Activated CD4-positive, alpha-beta T cell treated with anti-CD3 and anti-CD28 coated beads for 48 hours (primary cell): ENCODE measurements around the gene PLSCR5.
A peak's percentile ranks its signal among the peaks of the same experiment; 100 is the strongest.

Experiments
- DNase-seq: peaks from one replicate; pipeline ENCODE4 v3.0.0-alpha.2; 2020

PLSCR5 gene

GRCh38 chr3:146605106-146605505 lies at the start of gene PLSCR5:
Gene PLSCR5, minus strand, starts transcription at chr3:146605346. Its CDS starts 134 bp downstream, at chr3:146605212.
- DNase-seq = no peak

GRCh38 chr3:146653978-146654377 lies 48.8 kb upstream of the PLSCR5 start:
- DNase-seq = no peak

- no peak for DNase-seq
Measured at GRCh38 chr3:146650691-146651442, 45.7 kb upstream of the PLSCR5 start.

- no peak for DNase-seq
Measured at GRCh38 chr3:146646261-146646660, 41.1 kb upstream of the PLSCR5 start.

GRCh38 chr3:146640955-146641867 lies 36.1 kb upstream of the PLSCR5 start:
- peak; percentile 7 for DNase-seq

GRCh38 chr3:146640361-146640760 lies 35.2 kb upstream of the PLSCR5 start:
- no peak for DNase-seq

- DNase-seq = no peak
Measured at GRCh38 chr3:146638718-146639117, 33.6 kb upstream of the PLSCR5 start.

GRCh38 chr3:146637871-146638270 lies 32.7 kb upstream of the PLSCR5 start:
- DNase-seq = no peak

- DNase-seq = no peak
Measured at GRCh38 chr3:146636881-146637280, 31.7 kb upstream of the PLSCR5 start.

GRCh38 chr3:146634346-146634745 lies 29.2 kb upstream of the PLSCR5 start:
- DNase-seq = no peak

GRCh38 chr3:146628671-146629070 lies 23.5 kb upstream of the PLSCR5 start:
- no peak for DNase-seq

- no peak for DNase-seq
Measured at GRCh38 chr3:146626403-146627122, 21.4 kb upstream of the PLSCR5 start.

- no peak for DNase-seq
Measured at GRCh38 chr3:146625186-146625775, 20.1 kb upstream of the PLSCR5 start.

GRCh38 chr3:146621723-146622122 lies 16.6 kb upstream of the PLSCR5 start:
- no peak for DNase-seq

GRCh38 chr3:146612015-146612414 lies 6.9 kb upstream of the PLSCR5 start:
- no peak for DNase-seq

- DNase-seq = no peak
Measured at GRCh38 chr3:146611096-146611495, 6.0 kb upstream of the PLSCR5 start.

- DNase-seq = no peak
Measured at GRCh38 chr3:146598535-146598934, 6.6 kb downstream of the PLSCR5 start.

- DNase-seq = no peak
Measured at GRCh38 chr3:146594843-146595482, 10.2 kb downstream of the PLSCR5 start.

- no peak for DNase-seq
Measured at GRCh38 chr3:146593776-146594175, 11.4 kb downstream of the PLSCR5 start.

GRCh38 chr3:146590521-146590920 lies 14.6 kb downstream of the PLSCR5 start:
- no peak for DNase-seq

GRCh38 chr3:146589899-146590508 lies 15.1 kb downstream of the PLSCR5 start:
- peak; percentile 3 for DNase-seq

GRCh38 chr3:146585156-146585555 lies 20.0 kb downstream of the PLSCR5 start:
- no peak for DNase-seq
